H1 (cell line): ENCODE results near the gene CTIF. TPM values are rescaled to one million over a fixed set of nuclear protein-coding genes. Genes with fewer than 3 reads are reported as not detected.

Experiments used
- CTCF ChIA-PET: fragments of 300-600 bp; sonication (Branson Sonifier 250); formaldehyde crosslinking; loops from one replicate; lab custom pipeline; 2021; ENCODE audit not compliant: partially characterized antibody; lab: Charles Lee
- POLR2A ChIA-PET: fragments of 300-600 bp; sonication (Branson Sonifier 250); formaldehyde crosslinking; loops from one replicate; lab custom pipeline; 2021; ENCODE audit warnings: inconsistent platforms; ENCODE audit not compliant: partially characterized antibody; lab: Charles Lee
- DNase-seq, 2 experiments: peaks; one replicate each; pipeline versions ENCODE4 v3.0.0 to v3.0.0-alpha.2; 2010 to 2022; ENCODE audit warnings: low spot score in 2 of 2, low read depth in 1 of 2, mixed read lengths in 1 of 2
- FAIRE-seq: peaks from 2 replicates; lab custom pipeline; 2011; peaks lifted over from hg19 to GRCh38; lab: Jason Lieb, UNC
- H2AFZ ChIP-seq: 2 replicates; pipeline ENCODE4 v1.8.1; 2012; ENCODE audit warnings: low read length, inconsistent platforms
- H2AK5ac ChIP-seq: 2 replicates; pipeline ENCODE4 v1.6.1; 2013; ENCODE audit warnings: low read depth, low read length
- H2BK120ac ChIP-seq: replicated peaks from 2 replicates; pipeline ENCODE3; 2013; ENCODE audit warnings: low read depth, low read length, inconsistent platforms
- H2BK12ac ChIP-seq: 2 replicates; pipeline ENCODE4 v1.6.1; 2013; ENCODE audit warnings: low read depth, low read length
- H2BK15ac ChIP-seq: 2 replicates; pipeline ENCODE4 v1.6.1; 2013; ENCODE audit warnings: low read length
- H2BK20ac ChIP-seq: 2 replicates; pipeline ENCODE4 v1.6.1; 2013; ENCODE audit warnings: low read length
- H2BK5ac ChIP-seq: 2 replicates; pipeline ENCODE4 v1.6.1; 2013; ENCODE audit warnings: low read depth, low read length
- H3K14ac ChIP-seq: 2 replicates; pipeline ENCODE4 v1.6.1; 2013; ENCODE audit warnings: inconsistent platforms; ENCODE audit not compliant: insufficient read length
- H3K18ac ChIP-seq: 2 replicates; pipeline ENCODE4 v1.6.1; 2013; ENCODE audit warnings: low read length; ENCODE audit errors: extremely low read depth
- H3K23ac ChIP-seq: 2 replicates; pipeline ENCODE4 v1.6.1; 2013; ENCODE audit warnings: inconsistent platforms; ENCODE audit not compliant: insufficient read length
- H3K23me2 ChIP-seq: 2 replicates; pipeline ENCODE4 v1.6.1; 2013; ENCODE audit warnings: low read depth, low read length
- H3K27ac ChIP-seq: 2 replicates; pipeline ENCODE4 v1.6.1; 2011; ENCODE audit warnings: low read depth, low read length, inconsistent platforms
- H3K27me3 ChIP-seq, 4 experiments: replicated peaks in 1 of 4; 1 replicate in 1 of 4; 2 replicates in 3 of 4; pipeline versions ENCODE4 v1.6.1 to v1.8.1; 2011 to 2013; ENCODE audit warnings: low read length in 3 of 4, mild to moderate bottlenecking in 3 of 4, inconsistent platforms in 2 of 4, mixed read lengths in 2 of 4, moderate library complexity in 1 of 4; ENCODE audit not compliant: control insufficient read depth in 3 of 4, insufficient read depth in 3 of 4; ENCODE audit errors: extremely low read depth in 1 of 4
- H3K36me3 ChIP-seq, 4 experiments: 2 replicates each; pipeline versions ENCODE4 v1.6.1 to v1.8.1; 2011 to 2013; ENCODE audit warnings: mild to moderate bottlenecking in 4 of 4, low read length in 3 of 4, moderate library complexity in 2 of 4, control low read depth in 1 of 4, inconsistent platforms in 1 of 4; ENCODE audit not compliant: insufficient read depth in 4 of 4, control insufficient read depth in 2 of 4
- H3K4ac ChIP-seq: replicated peaks from 2 replicates; pipeline ENCODE3; 2013; ENCODE audit warnings: low read length, low read depth, mixed read lengths, inconsistent platforms; ENCODE audit not compliant: insufficient read length
- H3K4me1 ChIP-seq, 4 experiments: replicated peaks in 1 of 4; 1 replicate in 1 of 4; 2 replicates in 3 of 4; pipeline versions ENCODE4 v1.6.1 to v1.8.1; 2011 to 2013; ENCODE audit warnings: low read length in 3 of 4, inconsistent platforms in 2 of 4, mixed read lengths in 1 of 4; ENCODE audit not compliant: insufficient read depth in 4 of 4, control insufficient read depth in 3 of 4
- H3K4me2 ChIP-seq, 2 experiments: 2 replicates each; pipeline versions ENCODE4 v1.6.1 to v1.8.1; 2011 to 2013; ENCODE audit warnings: low read depth in 2 of 2, low read length in 2 of 2, control low read depth in 1 of 2, inconsistent platforms in 1 of 2, mild to moderate bottlenecking in 1 of 2; ENCODE audit not compliant: insufficient read depth in 1 of 2
- H3K4me3 ChIP-seq, 4 experiments: fragments of 200-600, 300-600 bp in 1 of 4; sonication (generic), shearing (Covaris generic), sonication (Bioruptor Twin) in 1 of 4; 2 replicates each; pipeline versions ENCODE4 v1.5.1 to v1.8.1; 2011 to 2016; ENCODE audit warnings: low read length in 4 of 4, low read depth in 3 of 4, control low read depth in 2 of 4, inconsistent platforms in 2 of 4, mild to moderate bottlenecking in 2 of 4, mixed read lengths in 1 of 4, moderate library complexity in 1 of 4; ENCODE audit not compliant: insufficient read depth in 2 of 4; ENCODE audit errors: extremely low read depth in 1 of 4
- H3K56ac ChIP-seq: replicated peaks from 2 replicates; pipeline ENCODE3; 2013; ENCODE audit warnings: low read depth, mild to moderate bottlenecking, mixed read lengths, low read length, inconsistent platforms; ENCODE audit not compliant: insufficient read length
- H3K79me1 ChIP-seq: 2 replicates; pipeline ENCODE4 v1.6.1; 2013; ENCODE audit warnings: low read depth, low read length, control low read depth
- H3K79me2 ChIP-seq, 2 experiments: 2 replicates each; pipeline versions ENCODE4 v1.6.1 to v1.8.1; 2012 to 2013; ENCODE audit warnings: low read length in 2 of 2, mild to moderate bottlenecking in 2 of 2, inconsistent platforms in 1 of 2; ENCODE audit not compliant: insufficient read depth in 2 of 2, control insufficient read depth in 1 of 2
- H3K9ac ChIP-seq, 4 experiments: replicated peaks in 1 of 4; 1 replicate in 1 of 4; 2 replicates in 3 of 4; pipeline versions ENCODE4 v1.6.1 to v1.8.1; 2011 to 2013; ENCODE audit warnings: low read depth in 3 of 4, low read length in 3 of 4, control low read depth in 2 of 4, mild to moderate bottlenecking in 2 of 4, moderate library complexity in 2 of 4, inconsistent platforms in 1 of 4; ENCODE audit errors: extremely low read depth in 1 of 4
- H3K9me3 ChIP-seq, 2 experiments: 2 replicates each; pipeline versions ENCODE4 v1.6.1 to v1.8.1; 2012 to 2013; ENCODE audit warnings: mild to moderate bottlenecking in 2 of 2, moderate library complexity in 2 of 2, control low read depth in 1 of 2, inconsistent platforms in 1 of 2, low read depth in 1 of 2, low read length in 1 of 2, mixed read lengths in 1 of 2; ENCODE audit not compliant: insufficient read depth in 2 of 2
- H4K20me1 ChIP-seq, 2 experiments: replicated peaks in 1 of 2; 2 replicates each; pipeline versions ENCODE3 to v1.8.1; 2011 to 2013; ENCODE audit warnings: inconsistent platforms in 2 of 2, low read length in 2 of 2, mild to moderate bottlenecking in 1 of 2; ENCODE audit not compliant: insufficient read depth in 2 of 2, control insufficient read depth in 1 of 2
- H4K5ac ChIP-seq: 2 replicates; pipeline ENCODE4 v1.6.1; 2013; ENCODE audit warnings: low read length, low read depth, mixed read lengths, inconsistent platforms; ENCODE audit not compliant: insufficient read length
- H4K8ac ChIP-seq: 2 replicates; pipeline ENCODE4 v1.8.0; 2013; ENCODE audit warnings: mild to moderate bottlenecking, moderate library complexity, low read length, inconsistent platforms; ENCODE audit not compliant: insufficient read depth; ENCODE audit errors: extremely low read depth
- H4K91ac ChIP-seq: replicated peaks from 2 replicates; pipeline ENCODE3; 2013; ENCODE audit warnings: low read length, mixed read lengths, inconsistent platforms; ENCODE audit not compliant: insufficient read length
- ASH2L ChIP-seq: fragments of 200-600, 300-600 bp; sonication (generic); IDR thresholded peaks from one replicate; pipeline ENCODE4 v1.7.1; 2017; ENCODE audit warnings: low read length
- CBX5 ChIP-seq: fragments of 300-800, 300-1000 bp; sonication (generic); IDR thresholded peaks from 2 replicates; pipeline ENCODE4 v1.7.1; 2016; ENCODE audit warnings: antibody characterized with exemption, low read length, low read depth
- EZH2 ChIP-seq: fragments of 200-600 bp; sonication (generic); IDR thresholded peaks from 2 replicates; pipeline ENCODE4 v1.7.1; 2012; ENCODE audit warnings: low read depth, mild to moderate bottlenecking, moderate library complexity, low read length, inconsistent platforms; ENCODE audit not compliant: severe bottlenecking
- JUN ChIP-seq: IDR thresholded peaks from 2 replicates; pipeline ENCODE4 v1.6.1; 2011; ENCODE audit warnings: low read depth, mild to moderate bottlenecking, improper control_type of control experiment, low read length
- KDM1A ChIP-seq: fragments of 200-600, 300-600 bp; sonication (generic); IDR thresholded peaks from 2 replicates; pipeline ENCODE4 v1.7.1; 2016; ENCODE audit warnings: mild to moderate bottlenecking, low read length, borderline replicate concordance
- POLR2AphosphoS5 ChIP-seq: IDR thresholded peaks from 2 replicates; pipeline ENCODE4 v1.6.1; 2011; ENCODE audit warnings: low read depth, low read length
- RFX5 ChIP-seq: IDR thresholded peaks from 2 replicates; pipeline ENCODE4 v1.6.1; 2011; ENCODE audit warnings: low read depth, low read length, improper control_type of control experiment, borderline replicate concordance
- RXRA ChIP-seq: IDR thresholded peaks from 2 replicates; pipeline ENCODE4 v1.6.1; 2011; ENCODE audit warnings: low read depth, mild to moderate bottlenecking, low read length, moderate library complexity; ENCODE audit not compliant: insufficient read depth
- SIN3A ChIP-seq, 2 experiments: IDR thresholded peaks in 1 of 2; conservative IDR thresholded peaks in 1 of 2; 2 replicates each; pipeline ENCODE4 v1.6.1; 2011 to 2012; ENCODE audit warnings: low read length in 2 of 2, improper control_type of control experiment in 1 of 2, low read depth in 1 of 2, mild to moderate bottlenecking in 1 of 2
- TBP ChIP-seq: IDR thresholded peaks from 2 replicates; pipeline ENCODE4 v1.6.1; 2011; ENCODE audit warnings: low read depth, low read length, improper control_type of control experiment
- TEAD4 ChIP-seq: IDR thresholded peaks from 2 replicates; pipeline ENCODE4 v1.6.1; 2012; ENCODE audit warnings: low read depth, low read length, inconsistent platforms, mixed read lengths
- WGBS, 2 experiments: shearing (Covaris generic) in 1 of 2; methylation state at CpG; one replicate each; pipeline versions ENCODE4 v1.1.6 to v1.1.7; 2013 to 2015; ENCODE audit warnings: low lambda C conversion rate in 2 of 2, mixed read lengths in 2 of 2, inconsistent platforms in 1 of 2, low coverage in 1 of 2, missing lambda C conversion rate in 1 of 2; ENCODE audit not compliant: insufficient replicate concordance in 2 of 2, insufficient coverage in 1 of 2, insufficient read length in 1 of 2; ENCODE audit errors: extremely low coverage in 1 of 2, missing lambda C conversion rate in 1 of 2; 5-methylcytosine and 5-hydroxymethylcytosine counted together
- polyA plus RNA-seq, 7 experiments: library from polyadenylated mRNA; depleted of rRNA in 3 of 7; stranded (reverse) in 5 of 7; unstranded in 2 of 7; fragments of >200 nt in 5 of 7; fragments of 200-250 nt in 2 of 7; gene quantifications; 1 replicate in 5 of 7; 2 replicates in 1 of 7; 4 replicates in 1 of 7; pipeline versions ENCODE4 v1.2.1 to v1.2.3, GENCODE V29; 2011 to 2013; ENCODE audit warnings: missing spikeins in 2 of 7, mixed read lengths in 2 of 7
- total RNA-seq: library from RNA; stranded (reverse); fragmentation: NEBNext Ultra II Directional; extraction: Animal tissue kit (Norgen Biotek cat#: 25700); gene quantifications from 2 replicates; pipeline ENCODE4 v1.2.1, GENCODE V29; 2021
- TF ChIP-seq, protein P1 (sequence below): IDR thresholded peaks from 2 replicates; pipeline ENCODE4 v1.6.1; 2012; ENCODE audit warnings: inconsistent platforms

The CTIF gene
- total and polyA plus RNA-seq, 2 of the 8 experiments (the other 6 are each of a cell fraction or from before 2014, with no cell fraction given): 9.0 to 17.8 TPM

DNA sequence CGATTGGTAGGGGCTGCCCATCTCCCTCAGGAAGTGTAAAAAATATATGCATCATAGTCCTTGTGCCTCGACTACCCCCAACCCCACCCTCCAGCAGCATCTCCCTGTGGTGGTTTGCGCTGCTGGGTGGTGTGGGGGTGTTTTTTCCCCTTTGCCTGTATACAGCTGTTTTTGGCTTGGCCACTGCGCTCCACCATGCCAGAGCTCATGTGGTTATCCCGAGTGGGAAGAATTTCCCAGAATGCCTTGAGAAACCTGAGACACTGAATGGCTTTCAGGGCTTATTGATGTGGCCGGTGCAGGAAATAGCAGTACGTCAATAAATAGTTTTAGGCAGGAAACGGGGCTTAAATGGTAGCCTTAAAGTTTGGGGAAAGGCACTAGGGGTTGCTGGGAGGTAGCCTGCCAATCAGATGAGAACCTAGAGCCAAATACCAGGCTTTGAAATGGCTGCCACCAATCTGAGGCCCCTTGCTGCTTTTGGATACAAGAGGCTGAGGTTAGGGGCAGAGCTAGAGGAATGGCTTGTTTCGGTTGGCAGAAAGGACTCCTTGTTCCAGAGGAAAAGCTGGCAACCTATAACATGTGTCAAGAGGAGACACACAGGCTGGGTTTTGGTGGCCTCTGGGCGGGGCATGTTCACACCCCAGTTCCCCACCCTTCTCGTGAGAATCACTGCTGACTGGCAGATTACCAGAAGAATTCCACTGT, 267.9 kb downstream of the CTIF start:
- FAIRE-seq (no peak), DNase-seq (peak in 1 of 2 experiments; percentile 35)
- Histone ChIP-seq H3K4ac (no peak overlapping the region), H2AFZ (no peak overlapping the region), H3K18ac (no peak overlapping the region), H3K4me3 (no peak overlapping the region), H2BK12ac (no peak overlapping the region), H3K56ac (no peak overlapping the region), H3K9ac (no peak overlapping the region), H2BK20ac (no peak overlapping the region), H2BK15ac (no peak overlapping the region), H3K79me1 (no peaks in the 10 kb centered on the region), H3K27me3 (no peaks in the 10 kb centered on the region; a peak in 1 of 7 replicates), H3K23me2 (no peaks in the 10 kb centered on the region), H3K9me3 (no peaks in the 10 kb centered on the region), H4K20me1 (peaks cover 2 to 4% of the 10 kb centered on the region in 2 experiments), H3K4me1 (no peaks in the 10 kb centered on the region), H4K8ac (no peak overlapping the region), H4K91ac (no peak overlapping the region), H3K79me2 (no peaks in the 10 kb centered on the region), H3K36me3 (no peaks in the 10 kb centered on the region), H2BK120ac (no peak overlapping the region), H3K4me2 (no peak overlapping the region), H2AK5ac (no peak overlapping the region), H2BK5ac (no peak overlapping the region), H4K5ac (no peak overlapping the region), H3K14ac (no peak overlapping the region), H3K27ac (no peak overlapping the region), H3K23ac (no peak overlapping the region)
- POLR2A ChIA-PET: interaction anchor here (0.7 kb wide), 1 partner anchor 118 kb away, joined by 3 read pairs; no protein-coding TSS in a partner anchor
- WGBS, 2 experiments: 91% methylated on average over 11 of the region's 11 CpGs; no CpG with 5 or more reads in 1 of the 2 experiments
- CTCF ChIA-PET: interaction anchor here (1.2 to 1.9 kb wide), 4 partner anchors 10 to 52 kb away, joined by 3 to 4 read pairs (median 4); no protein-coding TSS in a partner anchor
- no peak for TF ChIP-seq POLR2AphosphoS5
- TF ChIP-seq, protein P1, sequence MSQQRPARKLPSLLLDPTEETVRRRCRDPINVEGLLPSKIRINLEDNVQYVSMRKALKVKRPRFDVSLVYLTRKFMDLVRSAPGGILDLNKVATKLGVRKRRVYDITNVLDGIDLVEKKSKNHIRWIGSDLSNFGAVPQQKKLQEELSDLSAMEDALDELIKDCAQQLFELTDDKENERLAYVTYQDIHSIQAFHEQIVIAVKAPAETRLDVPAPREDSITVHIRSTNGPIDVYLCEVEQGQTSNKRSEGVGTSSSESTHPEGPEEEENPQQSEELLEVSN: no peak
- TF ChIP-seq CBX5: no peak
- no peak for TF ChIP-seq JUN
- no peak for TF ChIP-seq TBP
- no peak for TF ChIP-seq RXRA
- no peak for TF ChIP-seq ASH2L
- no peak for TF ChIP-seq TEAD4
- TF ChIP-seq RFX5: no peak
- no peak for TF ChIP-seq SIN3A (conservative IDR thresholded peaks at IDR 0.05 in 1 of 2, IDR thresholded peaks at IDR 0.05 in 1 of 2; ENCODE audit: low read depth in 1 of 2, low read length in 2 of 2)
- TF ChIP-seq EZH2: no peak
- TF ChIP-seq KDM1A: no peak
